C4-2B (cell line): Measurements from ENCODE around the gene DCUN1D3.

Experiments
- CTCF ChIP-seq: fragments of 450-650 bp; conservative IDR thresholded peaks from 2 replicates; pipeline ENCODE4 v1.5.1; 2017; ENCODE audit warnings: mild to moderate bottlenecking
- ZFX ChIP-seq: fragments of 450-650 bp; IDR thresholded peaks from 2 replicates; pipeline ENCODE4 v1.6.1; 2017

DNA sequence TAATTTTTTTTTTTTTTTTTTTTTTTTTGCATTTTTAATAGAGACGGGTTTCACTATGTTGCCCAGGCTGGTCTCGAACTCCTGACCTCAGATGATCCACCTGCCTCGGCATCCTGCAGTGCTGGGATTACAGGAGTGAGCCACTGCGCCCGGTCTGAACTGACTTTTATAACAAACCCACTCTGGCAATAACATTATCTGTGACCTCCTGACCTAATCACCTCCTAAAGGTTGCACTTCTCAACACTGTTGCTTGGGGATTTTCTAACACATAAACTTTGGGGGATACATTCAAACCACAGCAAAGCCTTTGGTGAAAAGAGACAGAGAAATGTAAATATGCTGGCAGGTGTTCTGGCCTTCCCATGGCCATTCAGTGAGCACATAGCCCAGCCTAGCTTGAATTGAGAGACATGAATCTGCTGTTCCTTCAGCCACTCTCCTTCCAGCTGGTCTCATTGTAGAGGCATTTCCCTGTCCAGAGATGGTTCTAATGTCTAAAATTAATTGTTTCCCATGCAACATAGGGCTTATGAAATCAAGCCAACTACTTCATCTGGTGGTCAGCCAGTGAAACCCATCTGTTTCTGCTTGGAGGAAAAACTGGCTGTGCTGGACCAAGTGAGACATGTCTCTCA is 28.7 kb upstream of the DCUN1D3 start:
- no peak for TF ChIP-seq CTCF
- no peak for TF ChIP-seq ZFX
